Measurements from ENCODE around the gene DCDC1. TPM values are rescaled to one million over a fixed set of nuclear protein-coding genes. Genes with fewer than 3 reads are reported as not detected.

The DCDC1 gene
- total and polyA plus RNA-seq, 4 donors, result 3.1 to 9.8 (median 5.8) TPM

DNA sequence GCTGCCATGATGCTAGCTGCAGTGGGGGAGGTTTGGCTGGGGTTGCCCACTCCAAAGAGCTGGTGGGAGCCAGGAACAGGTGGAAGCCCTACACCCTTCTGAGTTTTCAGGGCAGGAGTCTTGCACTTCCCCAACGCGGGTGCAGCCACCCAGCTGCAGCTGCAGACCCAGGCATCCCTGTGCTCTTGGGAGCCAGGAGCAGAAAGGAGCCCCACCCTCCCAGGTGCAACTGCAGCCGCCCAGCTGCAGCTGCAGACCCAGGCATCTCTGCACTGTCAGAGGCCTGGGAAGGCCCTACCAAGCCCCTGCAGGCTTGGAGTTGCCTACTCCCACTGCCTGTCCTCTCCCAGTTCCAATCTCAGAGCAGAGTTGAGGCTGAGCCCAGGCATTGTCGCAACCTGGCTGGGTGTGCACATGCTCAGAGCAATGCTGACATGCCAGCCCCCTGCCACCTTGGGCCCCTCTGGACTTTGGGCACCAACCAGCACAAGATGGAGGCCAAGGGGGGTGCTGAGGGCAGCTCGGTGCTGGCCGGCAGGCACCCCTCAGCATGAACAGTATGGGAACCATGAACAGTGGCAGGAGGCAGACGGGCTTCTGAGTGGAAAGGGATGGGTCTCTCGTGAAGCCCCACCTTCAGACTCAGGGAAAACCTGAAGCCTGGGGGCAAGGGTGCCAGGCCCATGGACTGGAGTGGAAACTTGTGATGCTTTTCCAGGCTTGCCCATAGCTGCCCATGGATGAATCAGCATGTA, 195.4 kb downstream of the DCDC1 start:
- H3K4me3 ChIP-seq (ENCODE audit: low read depth, low read length), result no peak overlapping the region
- H3K27me3 ChIP-seq (ENCODE audit: control insufficient read depth, insufficient read depth, low read length), result no peaks in the 10 kb centered on the region
- no peak for DNase-seq (ENCODE audit: low read depth in 4 of 6, low spot score in 6 of 6)
- H3K27ac ChIP-seq (ENCODE audit: low read depth, low read length), result no peak overlapping the region
- 99% methylated on average over 8 of the region's 8 CpGs for WGBS (ENCODE audit: insufficient coverage)
- H3K4me1 ChIP-seq (ENCODE audit: control insufficient read depth, insufficient read depth, low read length), result no peaks in the 10 kb centered on the region
- peaks cover 4% of the 10 kb centered on the region for H3K36me3 ChIP-seq (ENCODE audit: control insufficient read depth, insufficient read depth, low read length)
- peaks cover 7% of the 10 kb centered on the region for H3K9me3 ChIP-seq (ENCODE audit: control insufficient read depth, insufficient read depth, low read length)

DNA sequence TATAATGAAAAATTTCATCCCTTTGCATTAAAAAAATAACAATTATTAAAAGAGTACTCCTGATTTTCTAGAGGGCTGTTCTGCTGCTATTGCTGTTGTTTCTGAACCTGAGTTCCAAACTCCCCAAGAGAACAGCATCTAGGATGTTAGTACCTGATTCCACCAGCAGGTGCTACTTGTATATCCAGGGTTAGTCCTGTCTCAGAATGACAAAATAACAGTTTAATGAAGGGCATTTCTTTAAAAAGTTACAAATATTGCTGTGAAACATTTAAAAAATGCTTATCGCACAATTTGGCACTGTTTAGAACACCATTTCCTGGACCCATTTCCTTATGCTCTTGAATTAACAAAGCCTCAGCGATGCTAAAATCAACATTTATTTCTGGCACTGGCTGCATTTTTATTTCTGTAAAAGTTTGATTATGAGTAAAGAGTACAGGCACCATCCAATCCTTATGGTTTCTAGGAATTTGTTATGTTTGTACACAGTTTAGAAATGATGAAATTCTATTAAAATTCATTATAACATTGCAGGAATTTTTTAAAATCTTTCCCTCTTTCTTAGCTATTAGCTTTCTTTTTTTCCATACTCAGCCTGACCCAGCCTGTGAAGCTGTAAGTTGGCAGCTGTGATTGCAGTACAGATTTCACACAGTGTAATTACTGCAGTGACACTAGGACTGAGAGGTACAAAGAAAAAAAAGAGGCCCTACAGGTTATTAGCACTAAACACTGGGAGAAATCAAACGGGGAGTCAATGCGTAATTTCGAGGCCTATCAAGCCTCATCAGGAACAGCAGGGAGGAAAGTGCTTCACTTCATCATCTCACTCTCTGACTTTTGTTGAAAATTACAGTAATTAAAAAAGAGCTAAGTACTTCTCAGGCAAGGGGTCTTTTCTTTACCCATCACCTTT, 208.8 kb downstream of the DCDC1 start:
- Histone ChIP-seq H3K4me3 (ENCODE audit: low read depth, low read length) (no peak overlapping the region), H3K27me3 (ENCODE audit: control insufficient read depth, insufficient read depth, low read length) (no peaks in the 10 kb centered on the region), H3K27ac (ENCODE audit: low read depth, low read length) (no peak overlapping the region), H3K9me3 (ENCODE audit: control insufficient read depth, insufficient read depth, low read length) (no peaks in the 10 kb centered on the region), H3K4me1 (ENCODE audit: control insufficient read depth, insufficient read depth, low read length) (no peaks in the 10 kb centered on the region), H3K36me3 (ENCODE audit: control insufficient read depth, insufficient read depth, low read length) (no peaks in the 10 kb centered on the region)
- DNase-seq (ENCODE audit: low read depth in 4 of 6, low spot score in 6 of 6), result peak in 1 of 6 donors; percentile 41
- no CpG with 5 or more reads among the region's 5 CpGs for WGBS (ENCODE audit: insufficient coverage)

DNA sequence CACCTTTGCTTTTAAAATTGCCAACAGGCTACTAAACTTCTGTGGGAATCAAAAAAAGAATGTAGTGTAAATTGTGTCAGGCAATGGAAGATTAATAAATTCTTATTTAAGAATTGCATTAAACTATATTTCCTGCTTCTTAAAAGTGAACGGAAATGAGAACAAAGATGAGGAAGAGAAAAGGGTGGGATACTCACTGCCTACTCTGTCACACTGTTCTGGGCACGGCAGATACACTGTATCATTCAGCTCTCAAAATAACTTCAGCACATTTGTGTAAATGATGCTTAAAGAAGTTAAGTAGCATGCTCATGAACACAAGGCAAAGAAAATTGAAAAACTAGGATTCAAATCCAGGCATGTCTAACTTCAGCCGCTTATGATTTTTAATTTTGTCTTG, 218.7 kb downstream of the DCDC1 start:
- H3K27me3 ChIP-seq (ENCODE audit: control insufficient read depth, insufficient read depth, low read length), result no peaks in the 10 kb centered on the region
- no peaks in the 10 kb centered on the region for H3K4me1 ChIP-seq (ENCODE audit: control insufficient read depth, insufficient read depth, low read length)
- no peaks in the 10 kb centered on the region for H3K9me3 ChIP-seq (ENCODE audit: control insufficient read depth, insufficient read depth, low read length)
- no peak overlapping the region for H3K27ac ChIP-seq (ENCODE audit: low read depth, low read length)
- no peak overlapping the region for H3K4me3 ChIP-seq (ENCODE audit: low read depth, low read length)
- no peak for DNase-seq (ENCODE audit: low read depth in 4 of 6, low spot score in 6 of 6)
- no CpG with 5 or more reads among the region's 3 CpGs for WGBS (ENCODE audit: insufficient coverage)
- H3K36me3 ChIP-seq (ENCODE audit: control insufficient read depth, insufficient read depth, low read length), result no peaks in the 10 kb centered on the region

DNA sequence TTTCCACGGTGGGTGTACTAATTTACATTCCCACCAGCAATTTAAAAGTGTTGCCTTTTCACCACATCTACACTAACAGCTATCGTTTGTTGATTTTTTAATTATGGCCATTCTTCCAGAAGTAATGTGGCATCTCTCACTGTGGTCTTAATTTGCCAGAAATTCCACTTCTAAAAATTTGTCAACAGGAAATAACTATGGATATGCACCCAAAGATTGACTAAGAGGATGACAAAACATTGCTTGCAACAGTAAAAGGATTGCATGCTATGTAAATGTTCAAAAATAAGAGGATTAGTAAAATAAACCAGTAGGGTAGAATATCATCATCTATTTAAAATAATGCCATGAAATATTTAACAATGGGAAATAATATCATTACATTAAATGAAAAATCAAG, 219.5 kb downstream of the DCDC1 start:
- no peaks in the 10 kb centered on the region for H3K9me3 ChIP-seq (ENCODE audit: control insufficient read depth, insufficient read depth, low read length)
- H3K4me3 ChIP-seq (ENCODE audit: low read depth, low read length), result no peak overlapping the region
- no peaks in the 10 kb centered on the region for H3K27me3 ChIP-seq (ENCODE audit: control insufficient read depth, insufficient read depth, low read length)
- no CpG with 5 or more reads among the region's 2 CpGs for WGBS (ENCODE audit: insufficient coverage)
- no peak for DNase-seq (ENCODE audit: low read depth in 4 of 6, low spot score in 6 of 6)
- H3K4me1 ChIP-seq (ENCODE audit: control insufficient read depth, insufficient read depth, low read length), result no peaks in the 10 kb centered on the region
- no peak overlapping the region for H3K27ac ChIP-seq (ENCODE audit: low read depth, low read length)
- no peaks in the 10 kb centered on the region for H3K36me3 ChIP-seq (ENCODE audit: control insufficient read depth, insufficient read depth, low read length)

DNA sequence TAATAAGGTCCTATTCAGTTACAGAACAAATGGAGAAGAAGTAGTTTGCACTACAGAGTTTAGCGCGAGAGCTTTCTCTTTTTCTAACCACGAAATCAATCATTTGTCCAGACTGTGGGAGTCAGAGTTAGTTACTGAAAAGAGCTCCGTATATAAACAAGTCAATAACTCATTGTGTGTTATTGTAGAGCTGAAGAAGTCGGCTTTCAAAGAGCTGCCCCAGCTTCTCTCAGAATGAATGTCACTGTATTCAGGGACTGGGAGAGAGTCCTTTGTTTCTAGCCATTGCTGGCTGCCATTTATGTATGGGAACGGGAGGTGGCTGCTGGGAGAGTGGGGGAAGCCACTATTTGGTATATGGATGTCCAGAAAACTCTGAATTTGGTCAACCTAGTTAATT, 227.8 kb downstream of the DCDC1 start:
- Histone ChIP-seq H3K4me3 (ENCODE audit: low read depth, low read length) (no peak overlapping the region), H3K4me1 (ENCODE audit: control insufficient read depth, insufficient read depth, low read length) (no peaks in the 10 kb centered on the region), H3K9me3 (ENCODE audit: control insufficient read depth, insufficient read depth, low read length) (no peaks in the 10 kb centered on the region), H3K27me3 (ENCODE audit: control insufficient read depth, insufficient read depth, low read length) (no peaks in the 10 kb centered on the region), H3K27ac (ENCODE audit: low read depth, low read length) (peak overlapping the region; percentile 1), H3K36me3 (ENCODE audit: control insufficient read depth, insufficient read depth, low read length) (no peaks in the 10 kb centered on the region)
- WGBS (ENCODE audit: insufficient coverage), result 10% methylated on average over 2 of the region's 6 CpGs
- peak; percentile 26 to 86 (median 47) for DNase-seq (ENCODE audit: low read depth in 4 of 6, low spot score in 6 of 6)

DNA sequence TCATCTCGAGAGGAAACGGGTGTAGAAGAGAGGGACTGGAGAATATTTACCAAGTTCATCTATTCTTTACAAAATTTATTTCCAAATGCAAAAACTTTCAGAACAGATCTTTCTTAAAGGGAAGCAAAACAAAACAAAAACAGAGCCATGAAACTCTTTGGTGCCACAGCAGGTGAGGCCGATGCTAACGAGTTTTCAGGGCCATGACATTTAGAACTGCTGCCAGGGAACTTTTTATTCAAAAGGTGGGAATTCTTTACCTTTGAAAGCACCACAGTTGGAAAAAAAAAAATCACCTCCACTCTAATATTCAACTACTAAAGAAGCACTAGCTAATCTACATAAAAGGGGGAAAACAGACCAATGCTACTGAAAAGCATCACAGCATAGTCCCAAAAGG, 230.1 kb downstream of the DCDC1 start:
- Histone ChIP-seq H3K27me3 (ENCODE audit: control insufficient read depth, insufficient read depth, low read length) (no peaks in the 10 kb centered on the region), H3K4me3 (ENCODE audit: low read depth, low read length) (no peak overlapping the region), H3K9me3 (ENCODE audit: control insufficient read depth, insufficient read depth, low read length) (no peaks in the 10 kb centered on the region), H3K4me1 (ENCODE audit: control insufficient read depth, insufficient read depth, low read length) (no peaks in the 10 kb centered on the region), H3K36me3 (ENCODE audit: control insufficient read depth, insufficient read depth, low read length) (no peaks in the 10 kb centered on the region), H3K27ac (ENCODE audit: low read depth, low read length) (no peak overlapping the region)
- no CpG with 5 or more reads among the region's 4 CpGs for WGBS (ENCODE audit: insufficient coverage)
- DNase-seq (ENCODE audit: low read depth in 4 of 6, low spot score in 6 of 6), result no peak

DNA sequence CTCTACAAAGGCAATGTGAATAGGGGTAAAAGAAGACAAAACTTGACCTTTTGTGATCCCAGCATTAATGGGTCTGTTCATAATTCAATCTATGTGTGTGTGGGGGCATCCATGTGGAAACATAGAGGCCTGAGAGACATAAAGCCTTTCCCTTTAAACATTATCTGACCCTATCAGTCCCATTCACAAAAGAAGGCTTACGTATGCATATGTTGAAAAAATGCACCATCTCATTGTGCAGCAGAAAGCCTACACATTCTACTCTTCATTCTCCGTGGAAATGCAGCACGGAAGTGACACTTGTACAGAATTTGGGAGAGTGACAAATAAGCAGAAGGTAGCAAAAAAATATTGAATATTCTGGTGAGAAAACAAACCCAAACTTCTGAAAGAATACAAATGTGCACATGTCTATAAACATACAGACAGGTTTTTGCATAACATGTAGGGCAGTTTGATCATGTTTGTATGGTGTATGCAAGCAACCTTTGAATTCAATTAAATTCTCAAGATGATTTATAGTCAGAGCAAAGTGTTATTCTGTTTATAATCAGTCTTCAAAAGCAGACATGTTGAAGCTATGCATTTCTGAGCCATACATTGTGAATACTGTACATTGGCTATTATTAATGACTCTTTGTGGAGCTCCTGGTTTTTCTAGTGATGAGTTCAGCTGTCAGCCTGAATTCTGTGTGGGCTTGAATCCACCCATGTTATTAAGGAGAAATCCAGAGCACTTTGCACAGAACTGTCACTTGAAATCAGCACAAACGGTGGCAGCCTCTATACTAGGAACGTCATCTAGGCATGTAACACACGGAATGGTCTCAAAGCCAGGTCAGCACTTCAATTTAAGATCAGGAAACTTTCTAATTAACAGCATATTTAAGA, 236.8 kb downstream of the DCDC1 start:
- Histone ChIP-seq H3K4me1 (ENCODE audit: control insufficient read depth, insufficient read depth, low read length) (no peaks in the 10 kb centered on the region), H3K27ac (ENCODE audit: low read depth, low read length) (no peak overlapping the region), H3K4me3 (ENCODE audit: low read depth, low read length) (no peak overlapping the region), H3K27me3 (ENCODE audit: control insufficient read depth, insufficient read depth, low read length) (no peaks in the 10 kb centered on the region), H3K36me3 (ENCODE audit: control insufficient read depth, insufficient read depth, low read length) (no peaks in the 10 kb centered on the region), H3K9me3 (ENCODE audit: control insufficient read depth, insufficient read depth, low read length) (no peaks in the 10 kb centered on the region)
- peak in 1 of 6 donors; percentile 69 for DNase-seq (ENCODE audit: low read depth in 4 of 6, low spot score in 6 of 6)
- WGBS (ENCODE audit: insufficient coverage), result 40% methylated on average over 1 of the region's 6 CpGs

DNA sequence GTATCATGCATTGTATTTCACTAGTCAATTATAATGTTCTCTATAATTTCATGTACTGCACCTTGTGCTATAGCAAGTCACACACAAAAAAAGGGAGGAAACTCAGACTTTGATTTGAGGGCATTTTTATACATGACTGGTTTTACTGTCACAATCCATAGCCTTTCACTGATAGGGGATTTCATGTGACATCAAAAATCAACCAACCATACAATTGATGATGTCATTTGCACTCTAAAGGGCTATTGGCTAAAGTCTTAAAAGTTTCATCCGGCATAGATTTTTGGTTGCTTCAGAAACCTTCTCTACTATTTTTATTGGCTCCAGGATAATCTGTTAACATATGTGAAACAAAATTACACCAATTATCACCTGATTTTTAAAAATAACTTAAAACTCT, 237.8 kb downstream of the DCDC1 start:
- no peak overlapping the region for H3K27ac ChIP-seq (ENCODE audit: low read depth, low read length)
- no peaks in the 10 kb centered on the region for H3K27me3 ChIP-seq (ENCODE audit: control insufficient read depth, insufficient read depth, low read length)
- H3K4me3 ChIP-seq (ENCODE audit: low read depth, low read length), result no peak overlapping the region
- no CpG with 5 or more reads among the region's 1 CpG for WGBS (ENCODE audit: insufficient coverage)
- H3K4me1 ChIP-seq (ENCODE audit: control insufficient read depth, insufficient read depth, low read length), result no peaks in the 10 kb centered on the region
- no peaks in the 10 kb centered on the region for H3K9me3 ChIP-seq (ENCODE audit: control insufficient read depth, insufficient read depth, low read length)
- H3K36me3 ChIP-seq (ENCODE audit: control insufficient read depth, insufficient read depth, low read length), result no peaks in the 10 kb centered on the region
- DNase-seq (ENCODE audit: low read depth in 4 of 6, low spot score in 6 of 6), result no peak

DNA sequence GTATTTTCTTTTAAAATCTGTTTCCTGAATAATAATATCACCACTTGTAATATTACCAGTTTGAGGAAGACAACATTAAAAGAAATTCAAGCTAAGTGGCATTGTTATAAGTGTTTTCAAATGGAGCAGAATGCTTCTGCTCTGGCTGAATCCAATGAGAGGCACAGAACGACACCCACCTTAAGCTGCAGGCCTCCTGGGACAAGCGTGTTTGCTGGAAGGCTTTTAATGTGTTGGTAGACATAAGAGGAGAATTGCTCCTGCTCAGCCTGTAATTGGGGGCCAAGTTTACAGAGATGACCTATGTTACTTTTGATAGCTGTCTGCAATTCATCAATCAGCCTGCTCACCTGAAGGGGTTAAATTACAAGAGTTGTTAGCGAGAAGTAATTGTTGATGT, 242.2 kb downstream of the DCDC1 start:
- H3K9me3 ChIP-seq (ENCODE audit: control insufficient read depth, insufficient read depth, low read length), result no peaks in the 10 kb centered on the region
- WGBS (ENCODE audit: insufficient coverage), result 36% methylated on average over 2 of the region's 3 CpGs
- no peaks in the 10 kb centered on the region for H3K27me3 ChIP-seq (ENCODE audit: control insufficient read depth, insufficient read depth, low read length)
- no peak for DNase-seq (ENCODE audit: low read depth in 4 of 6, low spot score in 6 of 6)
- no peaks in the 10 kb centered on the region for H3K4me1 ChIP-seq (ENCODE audit: control insufficient read depth, insufficient read depth, low read length)
- no peaks in the 10 kb centered on the region for H3K36me3 ChIP-seq (ENCODE audit: control insufficient read depth, insufficient read depth, low read length)
- H3K27ac ChIP-seq (ENCODE audit: low read depth, low read length), result no peak overlapping the region
- H3K4me3 ChIP-seq (ENCODE audit: low read depth, low read length), result no peak overlapping the region
